ENCODE data around the gene BICDL2. TPM values are rescaled to one million over a fixed set of nuclear protein-coding genes. Genes with fewer than 3 reads are reported as not detected.
A peak's percentile ranks its signal among the peaks of the same experiment; 100 is the strongest.

Gene BICDL2
- total and polyA plus RNA-seq, 9 of the 15 experiments (the other 6 are each of a cell fraction or from before 2014, with no cell fraction given) = 0.09 to 0.28 (median 0.09) TPM; not detected in 6

DNA sequence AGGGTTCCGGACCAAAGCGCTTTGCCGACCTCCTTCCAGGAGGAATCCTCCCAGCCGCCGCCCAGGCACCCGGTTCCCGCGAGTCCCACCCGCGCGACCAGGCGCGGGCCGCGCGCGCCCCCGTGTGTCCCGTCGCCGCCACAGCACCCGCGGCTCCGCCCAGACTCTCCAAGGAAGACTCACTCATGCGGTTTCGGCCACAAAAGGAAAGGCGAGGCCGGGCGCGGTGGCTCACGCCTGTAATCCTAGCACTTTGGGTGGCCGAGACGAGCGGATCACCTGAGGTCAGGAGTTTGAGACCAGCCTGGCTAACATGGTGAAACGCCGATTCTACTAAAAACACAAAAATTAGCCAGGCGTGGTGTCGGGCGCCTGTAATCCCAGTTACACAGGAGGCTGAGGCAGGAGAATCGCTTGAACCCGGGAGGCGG lies 53.0 kb downstream of the BICDL2 start (continued):
- TF ChIP-seq CUX1 (CRISPR knock-in tag; IDR thresholded peaks at IDR 0.05) (no peak), SREBF1 (IDR thresholded peaks at IDR 0.05; ENCODE audit: borderline replicate concordance, low read depth, low read length) (no peak), CEBPB (tag; IDR thresholded peaks at IDR 0.05) (no peak), TCFL5 (CRISPR knock-in tag; conservative IDR thresholded peaks at IDR 0.05) (no peak), ZNF133 (CRISPR knock-in tag; IDR thresholded peaks at IDR 0.05) (no peak), SNIP1 (IDR thresholded peaks at IDR 0.05; ENCODE audit: low read depth) (no peak), NEUROD1 (IDR thresholded peaks at IDR 0.05; ENCODE audit: borderline replicate concordance, low read depth, low read length, partially characterized antibody) (peak; percentile 49), NR1H2 (CRISPR knock-in tag; IDR thresholded peaks at IDR 0.05) (no peak), SMAD1 (IDR thresholded peaks at IDR 0.05; ENCODE audit: low read depth, low read length, partially characterized antibody) (no peak), NCOR1 (IDR thresholded peaks at IDR 0.05) (no peak), SIRT6 (IDR thresholded peaks at IDR 0.05; ENCODE audit: low read depth, low read length) (no peak)
- TF ChIP-seq, protein P1, sequence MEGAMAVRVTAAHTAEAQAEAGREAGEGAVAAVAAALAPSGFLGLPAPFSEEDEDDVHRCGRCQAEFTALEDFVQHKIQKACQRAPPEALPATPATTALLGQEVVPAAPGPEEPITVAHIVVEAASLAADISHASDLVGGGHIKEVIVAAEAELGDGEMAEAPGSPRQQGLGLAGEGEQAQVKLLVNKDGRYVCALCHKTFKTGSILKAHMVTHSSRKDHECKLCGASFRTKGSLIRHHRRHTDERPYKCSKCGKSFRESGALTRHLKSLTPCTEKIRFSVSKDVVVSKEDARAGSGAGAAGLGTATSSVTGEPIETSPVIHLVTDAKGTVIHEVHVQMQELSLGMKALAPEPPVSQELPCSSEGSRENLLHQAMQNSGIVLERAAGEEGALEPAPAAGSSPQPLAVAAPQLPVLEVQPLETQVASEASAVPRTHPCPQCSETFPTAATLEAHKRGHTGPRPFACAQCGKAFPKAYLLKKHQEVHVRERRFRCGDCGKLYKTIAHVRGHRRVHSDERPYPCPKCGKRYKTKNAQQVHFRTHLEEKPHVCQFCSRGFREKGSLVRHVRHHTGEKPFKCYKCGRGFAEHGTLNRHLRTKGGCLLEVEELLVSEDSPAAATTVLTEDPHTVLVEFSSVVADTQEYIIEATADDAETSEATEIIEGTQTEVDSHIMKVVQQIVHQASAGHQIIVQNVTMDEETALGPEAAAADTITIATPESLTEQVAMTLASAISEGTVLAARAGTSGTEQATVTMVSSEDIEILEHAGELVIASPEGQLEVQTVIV (CRISPR knock-in tag; IDR thresholded peaks at IDR 0.05; ENCODE audit: borderline replicate concordance) = no peak

All from K562 (cell line).